Measurements from ENCODE around the gene RNU1-3.
"Not testable (repeated sequence)": the region's sequence is repeated elsewhere in the genome, so short reads cannot be mapped to it uniquely, and the experiment has no call there.

- not testable (repeated sequence) for TF ChIP-seq CTCF (IDR thresholded peaks at IDR 0.05); EZH2 (IDR thresholded peaks at IDR 0.05; ENCODE audit: borderline replicate concordance, insufficient read depth, low read depth, low read length, poor library complexity, severe bottlenecking)
These were observed 45.0 kb downstream of the RNU1-3 start for GRCh38 chr1:16621681-16622315.
